Astrocyte (in vitro differentiated cells and primary cell): ENCODE results near the gene HHLA2.

ENCODE experiments used
- EZH2 ChIP-seq: IDR thresholded peaks from 2 replicates; pipeline ENCODE4 v1.6.1; 2012; ENCODE audit warnings: mild to moderate bottlenecking, low read length, inconsistent platforms; ENCODE audit not compliant: insufficient read depth
- TF ChIP-seq, protein P1 (sequence below): IDR thresholded peaks from 2 replicates; pipeline ENCODE4 v1.5.1; 2011; ENCODE audit warnings: low read depth, mild to moderate bottlenecking, inconsistent platforms, low read length, moderate library complexity; ENCODE audit not compliant: insufficient read depth

DNA sequence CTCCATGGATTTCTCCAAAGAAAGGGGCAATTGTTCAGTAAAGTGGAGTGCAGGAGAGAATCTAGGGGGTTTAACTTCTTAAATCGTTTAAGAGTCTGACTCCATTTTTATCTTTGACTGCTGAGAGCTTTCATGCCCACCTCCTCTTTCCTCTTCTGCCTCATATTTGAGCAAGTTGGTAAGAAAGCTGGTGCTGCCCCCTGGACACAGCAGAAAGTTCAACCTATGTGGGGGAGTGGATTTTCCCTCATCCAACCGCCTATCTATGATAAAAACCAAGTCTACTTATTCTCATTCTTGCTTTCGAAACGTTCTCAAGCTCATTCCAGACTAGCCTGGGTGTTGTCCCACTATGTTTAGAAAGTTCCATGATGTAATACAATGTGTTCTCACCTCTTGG lies 26.0 kb downstream of the HHLA2 start:
- TF ChIP-seq, protein P1, sequence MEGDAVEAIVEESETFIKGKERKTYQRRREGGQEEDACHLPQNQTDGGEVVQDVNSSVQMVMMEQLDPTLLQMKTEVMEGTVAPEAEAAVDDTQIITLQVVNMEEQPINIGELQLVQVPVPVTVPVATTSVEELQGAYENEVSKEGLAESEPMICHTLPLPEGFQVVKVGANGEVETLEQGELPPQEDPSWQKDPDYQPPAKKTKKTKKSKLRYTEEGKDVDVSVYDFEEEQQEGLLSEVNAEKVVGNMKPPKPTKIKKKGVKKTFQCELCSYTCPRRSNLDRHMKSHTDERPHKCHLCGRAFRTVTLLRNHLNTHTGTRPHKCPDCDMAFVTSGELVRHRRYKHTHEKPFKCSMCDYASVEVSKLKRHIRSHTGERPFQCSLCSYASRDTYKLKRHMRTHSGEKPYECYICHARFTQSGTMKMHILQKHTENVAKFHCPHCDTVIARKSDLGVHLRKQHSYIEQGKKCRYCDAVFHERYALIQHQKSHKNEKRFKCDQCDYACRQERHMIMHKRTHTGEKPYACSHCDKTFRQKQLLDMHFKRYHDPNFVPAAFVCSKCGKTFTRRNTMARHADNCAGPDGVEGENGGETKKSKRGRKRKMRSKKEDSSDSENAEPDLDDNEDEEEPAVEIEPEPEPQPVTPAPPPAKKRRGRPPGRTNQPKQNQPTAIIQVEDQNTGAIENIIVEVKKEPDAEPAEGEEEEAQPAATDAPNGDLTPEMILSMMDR, result no peak
- TF ChIP-seq EZH2, result no peak
